GM13977 (cell line): ENCODE measurements around the gene PRM3.

Experiments
- DNase-seq: peaks from one replicate; pipeline ENCODE4 v3.0.0; 2012; ENCODE audit warnings: low spot score
- in situ Hi-C: fragments of 300-500 bp; cut with MboI; formaldehyde crosslinking; loops from one replicate; pipeline ENCODE4 v1.12.0; 2022; ENCODE audit warnings: low sequenced_read_pairs, low pct_unique_long_range_greater_than_20kb, mixed read lengths, inconsistent platforms; ENCODE audit not compliant: unreplicated experiment
- TF ChIP-seq, protein P1 (sequence below): IDR thresholded peaks from 2 replicates; pipeline ENCODE4 v1.5.1; 2012; ENCODE audit warnings: mild to moderate bottlenecking, control low read depth; ENCODE audit not compliant: insufficient read depth; ENCODE audit errors: extremely low read depth, missing control alignments

PRM3 gene

DNA sequence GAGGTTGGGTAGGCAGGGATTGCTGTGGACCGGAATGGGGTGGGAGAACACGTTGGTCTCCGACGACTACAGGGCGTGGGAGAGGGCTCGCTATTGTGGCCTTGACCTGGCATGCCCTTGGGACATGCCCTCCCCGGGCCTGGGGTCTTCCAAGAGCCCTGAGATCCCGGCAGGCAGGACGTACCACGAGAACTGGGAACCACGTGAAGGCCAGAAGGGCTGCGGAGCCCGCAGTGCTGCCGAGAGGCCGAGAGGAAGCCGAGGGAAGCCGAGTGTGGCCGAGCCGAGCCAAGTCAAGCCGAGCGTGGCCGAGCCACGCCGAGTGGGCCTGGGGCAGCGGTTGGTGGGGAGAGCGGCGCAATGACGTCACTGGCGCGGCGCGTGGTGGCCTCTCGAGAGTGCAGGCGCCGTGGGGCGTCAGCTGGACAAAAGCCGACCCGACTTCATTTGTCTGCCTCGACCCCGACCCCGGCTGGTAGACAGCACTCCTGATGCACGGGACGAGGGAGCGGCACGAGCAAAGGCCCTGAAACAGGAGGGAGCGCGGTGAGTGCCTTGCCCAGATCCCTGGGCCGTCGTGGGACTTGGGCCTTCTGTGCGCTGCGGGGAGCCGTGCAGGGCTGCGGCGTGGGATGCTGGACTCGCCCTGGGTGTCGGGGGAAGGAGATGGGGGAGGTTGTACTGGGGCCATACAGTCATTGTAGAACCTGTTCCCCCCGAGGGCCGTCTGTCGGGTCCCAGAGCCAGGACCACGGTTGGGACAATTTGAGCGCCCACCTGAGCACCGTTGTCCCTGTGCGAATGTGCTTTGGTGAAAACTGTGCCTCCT, 24.0 kb downstream of the PRM3 start:
- DNase-seq, result no peak
- TF ChIP-seq, protein P1, sequence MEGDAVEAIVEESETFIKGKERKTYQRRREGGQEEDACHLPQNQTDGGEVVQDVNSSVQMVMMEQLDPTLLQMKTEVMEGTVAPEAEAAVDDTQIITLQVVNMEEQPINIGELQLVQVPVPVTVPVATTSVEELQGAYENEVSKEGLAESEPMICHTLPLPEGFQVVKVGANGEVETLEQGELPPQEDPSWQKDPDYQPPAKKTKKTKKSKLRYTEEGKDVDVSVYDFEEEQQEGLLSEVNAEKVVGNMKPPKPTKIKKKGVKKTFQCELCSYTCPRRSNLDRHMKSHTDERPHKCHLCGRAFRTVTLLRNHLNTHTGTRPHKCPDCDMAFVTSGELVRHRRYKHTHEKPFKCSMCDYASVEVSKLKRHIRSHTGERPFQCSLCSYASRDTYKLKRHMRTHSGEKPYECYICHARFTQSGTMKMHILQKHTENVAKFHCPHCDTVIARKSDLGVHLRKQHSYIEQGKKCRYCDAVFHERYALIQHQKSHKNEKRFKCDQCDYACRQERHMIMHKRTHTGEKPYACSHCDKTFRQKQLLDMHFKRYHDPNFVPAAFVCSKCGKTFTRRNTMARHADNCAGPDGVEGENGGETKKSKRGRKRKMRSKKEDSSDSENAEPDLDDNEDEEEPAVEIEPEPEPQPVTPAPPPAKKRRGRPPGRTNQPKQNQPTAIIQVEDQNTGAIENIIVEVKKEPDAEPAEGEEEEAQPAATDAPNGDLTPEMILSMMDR, result no peak
- in situ Hi-C loops, result loop anchor here (10.0 kb wide), 1 partner anchor 285 kb away; no protein-coding TSS in a partner anchor

DNA sequence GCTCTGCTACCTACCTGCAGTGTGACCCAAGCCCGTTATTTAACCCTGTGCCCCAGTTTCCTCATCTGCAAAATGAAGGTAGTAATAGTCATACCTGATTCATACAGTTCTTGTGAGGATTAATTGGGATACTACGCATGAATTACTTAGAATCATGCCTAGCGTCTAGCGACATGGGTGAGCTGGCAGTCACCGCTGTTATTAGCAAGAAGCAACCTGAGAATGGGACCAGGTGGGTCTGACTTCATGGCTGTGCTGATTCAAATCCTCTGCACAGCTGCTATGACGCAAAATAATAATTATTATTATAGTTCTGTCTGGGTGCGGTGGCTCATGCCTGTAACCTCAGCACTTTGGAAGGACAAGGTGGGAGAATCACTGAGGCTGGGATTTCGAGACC, 25.3 kb downstream of the PRM3 start:
- TF ChIP-seq, protein P1, result no peak
- DNase-seq, result no peak
- in situ Hi-C loops, result no loop called here

DNA sequence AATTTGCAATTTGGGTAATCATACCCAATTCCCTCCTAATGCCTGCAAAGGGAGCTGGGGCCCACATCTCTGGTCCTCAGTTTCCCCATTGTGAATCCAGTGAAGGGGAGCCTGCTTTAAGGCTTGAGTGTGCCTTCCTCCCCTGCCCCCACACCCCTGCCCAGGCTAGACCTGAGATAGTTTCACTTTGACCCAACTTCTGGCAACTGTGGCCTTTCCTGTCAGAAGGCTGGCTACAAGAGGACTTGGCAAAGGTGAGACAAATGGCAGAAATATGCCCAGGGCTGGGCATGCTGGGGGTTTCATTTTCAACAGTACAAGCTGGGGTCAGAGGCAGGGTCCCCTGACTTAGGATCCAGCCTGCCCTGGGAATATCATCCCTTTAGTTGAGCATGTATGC, 27.4 kb downstream of the PRM3 start:
- no peak for DNase-seq
- in situ Hi-C loops, result no loop called here
- TF ChIP-seq, protein P1, result no peak

DNA sequence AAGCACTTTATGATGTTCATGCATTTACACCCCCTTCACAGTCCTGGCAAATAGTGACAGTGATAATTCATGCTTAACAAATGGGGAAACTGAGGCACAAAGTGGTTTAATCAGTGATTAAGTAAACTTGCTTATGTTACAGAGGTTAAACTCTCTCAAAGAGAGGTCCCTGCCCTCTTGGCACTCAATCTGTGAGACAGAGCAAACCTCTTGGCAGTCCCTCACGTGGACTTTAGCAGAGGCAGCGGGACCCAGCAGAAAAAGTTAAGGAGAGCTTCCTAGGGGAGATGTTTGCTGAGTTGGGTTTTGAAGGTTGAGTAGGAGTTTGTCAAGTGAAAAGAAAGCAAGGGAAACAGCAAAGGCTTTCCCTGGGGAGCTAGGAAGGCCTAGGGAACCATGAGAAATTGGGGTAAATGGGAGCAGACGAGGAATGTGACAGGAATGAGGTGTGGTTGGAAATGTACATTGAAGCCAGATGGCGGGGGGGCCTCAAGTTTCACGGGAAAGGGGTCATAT, 28.1 kb downstream of the PRM3 start:
- no peak for DNase-seq
- in situ Hi-C loops, result no loop called here
- TF ChIP-seq, protein P1, result no peak

DNA sequence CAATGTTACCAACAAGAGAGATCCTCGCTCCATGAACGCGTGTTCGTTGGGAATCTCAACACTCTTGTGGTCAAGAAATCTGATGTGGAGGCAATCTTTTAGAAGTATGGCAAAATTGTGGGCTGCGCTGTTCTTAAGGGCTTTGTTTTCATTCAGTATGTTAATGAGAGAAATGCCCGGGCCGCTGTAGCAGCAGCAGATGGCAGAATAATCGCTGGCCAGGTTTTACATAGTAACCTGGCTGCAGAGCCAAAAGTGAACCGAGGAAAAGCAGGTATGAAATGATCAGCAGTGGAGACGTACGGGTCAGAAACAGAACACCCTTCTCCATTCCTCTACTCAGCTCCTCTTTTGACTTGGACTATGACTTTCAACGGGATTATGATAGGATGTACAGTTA, 30.8 kb downstream of the PRM3 start:
- no peak for DNase-seq
- TF ChIP-seq, protein P1, result no peak
- in situ Hi-C loops, result no loop called here

DNA sequence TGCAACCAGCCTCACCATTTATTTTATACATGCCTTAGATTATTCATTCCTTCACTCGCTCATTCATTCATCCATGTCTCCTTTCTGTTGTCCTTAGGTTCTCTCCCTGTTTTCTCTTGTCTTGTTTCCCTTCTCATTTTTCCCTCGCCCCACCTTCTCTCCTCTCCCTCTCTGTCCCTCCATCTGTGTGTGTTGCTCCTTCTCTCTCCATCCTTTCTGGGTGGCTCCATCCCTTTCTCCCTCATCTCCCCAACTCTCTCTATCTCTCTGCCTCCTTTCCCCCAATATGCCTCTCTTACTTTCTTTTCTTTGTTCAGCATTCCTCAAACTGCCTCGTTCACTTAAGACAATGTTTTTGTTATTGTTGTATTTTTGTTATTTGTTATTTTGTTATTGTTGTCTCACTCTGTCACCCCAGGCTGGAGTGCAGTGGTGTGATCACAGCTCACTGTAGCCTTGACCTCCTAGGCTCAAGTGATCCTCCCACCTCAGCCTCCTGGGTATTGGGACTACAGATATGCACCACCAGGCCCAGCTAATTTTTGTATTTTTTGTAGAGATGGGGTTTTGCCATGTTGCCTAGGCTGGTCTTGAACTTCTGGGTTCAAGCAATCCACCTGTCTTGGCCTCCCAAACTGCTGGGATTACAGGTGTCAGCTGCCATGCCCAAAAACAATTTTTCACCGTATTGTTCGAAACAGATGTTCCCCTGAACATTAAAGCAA, 31.8 kb downstream of the PRM3 start:
- TF ChIP-seq, protein P1, result no peak
- in situ Hi-C loops, result no loop called here
- no peak for DNase-seq
